GM12864 (cell line): ENCODE measurements around the gene SCFD2.

Source experiments
- DNase-seq: peaks from one replicate; pipeline ENCODE4 v3.0.0-alpha.2; 2011; ENCODE audit warnings: low read depth
- H3K4me3 ChIP-seq: 2 replicates; pipeline ENCODE4 v1.5.1; 2011; ENCODE audit warnings: mild to moderate bottlenecking, low read depth, low read length, control low read depth
- CTCF ChIP-seq: IDR thresholded peaks from 2 replicates; pipeline ENCODE4 v1.5.1; 2011; ENCODE audit warnings: low read depth, mild to moderate bottlenecking, moderate library complexity, low read length, control low read depth, inconsistent platforms; ENCODE audit errors: missing control alignments

The SCFD2 gene

GRCh38 chr4:52873861-52874343 lies 492.0 kb downstream of the SCFD2 start:
- H3K4me3 ChIP-seq = no peak overlapping the region
- no peak for TF ChIP-seq CTCF
- no peak for DNase-seq

GRCh38 chr4:52873191-52873590 lies 492.7 kb downstream of the SCFD2 start:
- H3K4me3 ChIP-seq = no peak overlapping the region
- no peak for DNase-seq

GRCh38 chr4:52870225-52870624 lies 495.6 kb downstream of the SCFD2 start:
- H3K4me3 ChIP-seq = no peak overlapping the region
- DNase-seq = no peak
- no peak for TF ChIP-seq CTCF

More at GRCh38 chr4:52873191-52873590, 492.7 kb downstream of the SCFD2 start:
- TF ChIP-seq CTCF = no peak

GRCh38 chr4:52869656-52870055 lies 496.2 kb downstream of the SCFD2 start:
- no peak for DNase-seq
- TF ChIP-seq CTCF = no peak
- no peak overlapping the region for H3K4me3 ChIP-seq

GRCh38 chr4:52869196-52869595 lies 496.7 kb downstream of the SCFD2 start:
- no peak for DNase-seq
- no peak overlapping the region for H3K4me3 ChIP-seq
- TF ChIP-seq CTCF = no peak

- no peak for DNase-seq
- TF ChIP-seq CTCF = no peak
- no peak overlapping the region for H3K4me3 ChIP-seq
Observed at GRCh38 chr4:52868133-52868532, 497.7 kb downstream of the SCFD2 start.

- DNase-seq = no peak
- TF ChIP-seq CTCF = no peak
- H3K4me3 ChIP-seq = no peak overlapping the region
Observed at GRCh38 chr4:52867163-52867562, 498.7 kb downstream of the SCFD2 start.
